Esophagus squamous epithelium (tissue), 4 donors: Measurements from ENCODE around the gene KIAA0930.

Source experiments
- POLR2A ChIP-seq, 4 donors: fragments of 450-650 bp; IDR thresholded peaks; one replicate each; pipeline ENCODE4 v1.6.1; 2017; ENCODE audit warnings: antibody characterized with exemption in 4 of 4, mild to moderate bottlenecking in 4 of 4, moderate library complexity in 3 of 4
- TF ChIP-seq, protein P1 (sequence below), 6 experiments: fragments of 450-650 bp in 4 of 6; fragments of 200-600 bp in 2 of 6; sonication (generic) in 2 of 6; IDR thresholded peaks; one replicate each; pipeline ENCODE4 v1.5.1; 2016 to 2019; ENCODE audit warnings: antibody characterized with exemption in 6 of 6, mild to moderate bottlenecking in 4 of 6, moderate library complexity in 4 of 6

DNA sequence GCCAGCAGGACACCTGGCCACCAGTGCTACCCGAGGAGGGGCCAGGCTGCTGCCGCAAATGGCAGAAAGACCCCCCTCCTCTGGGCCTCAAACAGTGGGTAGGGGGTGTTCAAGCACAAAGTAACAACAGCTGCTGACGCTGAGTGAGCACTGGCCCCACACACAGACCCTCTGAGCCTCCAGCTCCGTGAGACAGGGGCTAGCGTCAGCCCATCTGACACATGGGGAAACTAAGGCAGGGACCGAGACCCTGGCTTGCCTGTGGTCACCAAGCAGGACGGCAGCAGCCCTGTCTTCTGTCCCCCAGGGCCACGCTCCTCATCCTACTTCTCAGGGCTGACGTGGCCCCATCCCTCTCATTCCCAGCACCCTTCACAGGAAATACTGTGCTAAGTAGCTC lies 40.5 kb downstream of the KIAA0930 start:
- TF ChIP-seq, protein P1, sequence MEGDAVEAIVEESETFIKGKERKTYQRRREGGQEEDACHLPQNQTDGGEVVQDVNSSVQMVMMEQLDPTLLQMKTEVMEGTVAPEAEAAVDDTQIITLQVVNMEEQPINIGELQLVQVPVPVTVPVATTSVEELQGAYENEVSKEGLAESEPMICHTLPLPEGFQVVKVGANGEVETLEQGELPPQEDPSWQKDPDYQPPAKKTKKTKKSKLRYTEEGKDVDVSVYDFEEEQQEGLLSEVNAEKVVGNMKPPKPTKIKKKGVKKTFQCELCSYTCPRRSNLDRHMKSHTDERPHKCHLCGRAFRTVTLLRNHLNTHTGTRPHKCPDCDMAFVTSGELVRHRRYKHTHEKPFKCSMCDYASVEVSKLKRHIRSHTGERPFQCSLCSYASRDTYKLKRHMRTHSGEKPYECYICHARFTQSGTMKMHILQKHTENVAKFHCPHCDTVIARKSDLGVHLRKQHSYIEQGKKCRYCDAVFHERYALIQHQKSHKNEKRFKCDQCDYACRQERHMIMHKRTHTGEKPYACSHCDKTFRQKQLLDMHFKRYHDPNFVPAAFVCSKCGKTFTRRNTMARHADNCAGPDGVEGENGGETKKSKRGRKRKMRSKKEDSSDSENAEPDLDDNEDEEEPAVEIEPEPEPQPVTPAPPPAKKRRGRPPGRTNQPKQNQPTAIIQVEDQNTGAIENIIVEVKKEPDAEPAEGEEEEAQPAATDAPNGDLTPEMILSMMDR (IDR thresholded peaks at IDR 0.05): no peak
- TF ChIP-seq POLR2A (IDR thresholded peaks at IDR 0.05): no peak
